GM21390 (cell line): ENCODE data around the gene NRG2.

Experiments used
- ATAC-seq: cut with Tn5 transposase; IDR thresholded peaks from one replicate; pipeline ENCODE4 v1.9.1; 2021; ENCODE audit not compliant: unreplicated experiment

The NRG2 gene

GRCh38 chr5:140013536-140013935, 29.6 kb downstream of the NRG2 start:
- no peak for ATAC-seq

GRCh38 chr5:140012443-140012842, 30.7 kb downstream of the NRG2 start:
- no peak for ATAC-seq

- peak; percentile 77 for ATAC-seq
Observed at GRCh38 chr5:140011297-140011802, 31.7 kb downstream of the NRG2 start.

GRCh38 chr5:140010798-140011197, 32.3 kb downstream of the NRG2 start:
- no peak for ATAC-seq

GRCh38 chr5:140007311-140007710, 35.8 kb downstream of the NRG2 start:
- ATAC-seq, result no peak

GRCh38 chr5:140005145-140005591, 37.9 kb downstream of the NRG2 start:
- peak; percentile 95 for ATAC-seq

- no peak for ATAC-seq
Observed at GRCh38 chr5:140004174-140004573, 38.9 kb downstream of the NRG2 start.

GRCh38 chr5:140003519-140003918, 39.6 kb downstream of the NRG2 start:
- ATAC-seq, result no peak

GRCh38 chr5:140000332-140000731, 42.8 kb downstream of the NRG2 start:
- ATAC-seq, result no peak

- ATAC-seq, result no peak
Observed at GRCh38 chr5:139998837-139999236, 44.3 kb downstream of the NRG2 start.

GRCh38 chr5:139997276-139997675, 45.8 kb downstream of the NRG2 start:
- no peak for ATAC-seq

GRCh38 chr5:139995929-139996328, 47.2 kb downstream of the NRG2 start:
- ATAC-seq, result no peak

GRCh38 chr5:139994234-139994633, 48.9 kb downstream of the NRG2 start:
- no peak for ATAC-seq

GRCh38 chr5:139985733-139986132, 57.4 kb downstream of the NRG2 start:
- ATAC-seq, result no peak

- no peak for ATAC-seq
Observed at GRCh38 chr5:139985290-139985689, 57.8 kb downstream of the NRG2 start.

- no peak for ATAC-seq
Observed at GRCh38 chr5:139984816-139985215, 58.3 kb downstream of the NRG2 start.

- ATAC-seq, result no peak
Observed at GRCh38 chr5:139982975-139983240, 60.2 kb downstream of the NRG2 start.

GRCh38 chr5:139982157-139982974, 60.7 kb downstream of the NRG2 start:
- ATAC-seq, result no peak

- no peak for ATAC-seq
Observed at GRCh38 chr5:139980765-139981164, 62.3 kb downstream of the NRG2 start.

- no peak for ATAC-seq
Observed at GRCh38 chr5:139979943-139980342, 63.2 kb downstream of the NRG2 start.

GRCh38 chr5:139979518-139979917, 63.6 kb downstream of the NRG2 start:
- ATAC-seq, result no peak

GRCh38 chr5:139976703-139977102, 66.4 kb downstream of the NRG2 start:
- ATAC-seq, result no peak

GRCh38 chr5:139975942-139976341, 67.2 kb downstream of the NRG2 start:
- ATAC-seq, result no peak
